ENCODE results near the gene EML4.
"Not testable (repeated sequence)": the region's sequence is repeated elsewhere in the genome, so short reads cannot be mapped to it uniquely, and the experiment has no call there.

Gene EML4, protein sequence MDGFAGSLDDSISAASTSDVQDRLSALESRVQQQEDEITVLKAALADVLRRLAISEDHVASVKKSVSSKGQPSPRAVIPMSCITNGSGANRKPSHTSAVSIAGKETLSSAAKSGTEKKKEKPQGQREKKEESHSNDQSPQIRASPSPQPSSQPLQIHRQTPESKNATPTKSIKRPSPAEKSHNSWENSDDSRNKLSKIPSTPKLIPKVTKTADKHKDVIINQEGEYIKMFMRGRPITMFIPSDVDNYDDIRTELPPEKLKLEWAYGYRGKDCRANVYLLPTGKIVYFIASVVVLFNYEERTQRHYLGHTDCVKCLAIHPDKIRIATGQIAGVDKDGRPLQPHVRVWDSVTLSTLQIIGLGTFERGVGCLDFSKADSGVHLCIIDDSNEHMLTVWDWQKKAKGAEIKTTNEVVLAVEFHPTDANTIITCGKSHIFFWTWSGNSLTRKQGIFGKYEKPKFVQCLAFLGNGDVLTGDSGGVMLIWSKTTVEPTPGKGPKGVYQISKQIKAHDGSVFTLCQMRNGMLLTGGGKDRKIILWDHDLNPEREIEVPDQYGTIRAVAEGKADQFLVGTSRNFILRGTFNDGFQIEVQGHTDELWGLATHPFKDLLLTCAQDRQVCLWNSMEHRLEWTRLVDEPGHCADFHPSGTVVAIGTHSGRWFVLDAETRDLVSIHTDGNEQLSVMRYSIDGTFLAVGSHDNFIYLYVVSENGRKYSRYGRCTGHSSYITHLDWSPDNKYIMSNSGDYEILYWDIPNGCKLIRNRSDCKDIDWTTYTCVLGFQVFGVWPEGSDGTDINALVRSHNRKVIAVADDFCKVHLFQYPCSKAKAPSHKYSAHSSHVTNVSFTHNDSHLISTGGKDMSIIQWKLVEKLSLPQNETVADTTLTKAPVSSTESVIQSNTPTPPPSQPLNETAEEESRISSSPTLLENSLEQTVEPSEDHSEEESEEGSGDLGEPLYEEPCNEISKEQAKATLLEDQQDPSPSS

DNA sequence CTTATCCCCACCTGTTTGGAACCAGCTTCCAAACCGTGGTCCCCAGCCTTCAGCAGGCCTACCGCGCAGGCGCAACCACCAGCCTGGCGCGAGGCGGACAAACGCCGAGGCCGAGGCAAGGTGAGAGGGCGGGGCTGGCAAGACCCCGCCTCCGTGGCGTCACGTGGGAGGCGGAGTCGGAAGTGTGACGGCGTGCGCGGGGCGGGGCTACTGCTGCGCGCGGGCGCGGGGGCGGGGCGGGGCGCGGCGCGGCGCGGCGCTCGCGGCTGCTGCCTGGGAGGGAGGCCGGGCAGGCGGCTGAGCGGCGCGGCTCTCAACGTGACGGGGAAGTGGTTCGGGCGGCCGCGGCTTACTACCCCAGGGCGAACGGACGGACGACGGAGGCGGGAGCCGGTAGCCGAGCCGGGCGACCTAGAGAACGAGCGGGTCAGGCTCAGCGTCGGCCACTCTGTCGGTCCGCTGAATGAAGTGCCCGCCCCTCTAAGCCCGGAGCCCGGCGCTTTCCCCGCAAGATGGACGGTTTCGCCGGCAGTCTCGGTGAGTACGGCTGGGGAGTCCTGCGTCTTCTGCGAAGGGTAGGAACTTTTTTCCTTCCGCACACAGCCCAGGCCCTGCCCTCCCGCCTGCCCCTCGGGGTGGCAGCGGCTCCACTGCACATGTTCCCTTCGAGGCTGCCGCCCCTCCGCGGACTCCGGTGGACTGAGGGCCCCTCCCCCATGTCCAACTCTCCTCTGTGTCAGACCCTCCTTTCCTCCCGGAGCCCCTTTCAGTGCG, at the start of gene EML4:
EML4 (plus strand) TSS at position 254 of the 774 bp plus-strand sequence; CDS start at position 513, 259 bp downstream.
- DNase-seq, result peak; percentile 82

- DNase-seq, result no peak
Measured at GRCh38 chr2:42123426-42123825, 45.7 kb upstream of the EML4 start.

DNA sequence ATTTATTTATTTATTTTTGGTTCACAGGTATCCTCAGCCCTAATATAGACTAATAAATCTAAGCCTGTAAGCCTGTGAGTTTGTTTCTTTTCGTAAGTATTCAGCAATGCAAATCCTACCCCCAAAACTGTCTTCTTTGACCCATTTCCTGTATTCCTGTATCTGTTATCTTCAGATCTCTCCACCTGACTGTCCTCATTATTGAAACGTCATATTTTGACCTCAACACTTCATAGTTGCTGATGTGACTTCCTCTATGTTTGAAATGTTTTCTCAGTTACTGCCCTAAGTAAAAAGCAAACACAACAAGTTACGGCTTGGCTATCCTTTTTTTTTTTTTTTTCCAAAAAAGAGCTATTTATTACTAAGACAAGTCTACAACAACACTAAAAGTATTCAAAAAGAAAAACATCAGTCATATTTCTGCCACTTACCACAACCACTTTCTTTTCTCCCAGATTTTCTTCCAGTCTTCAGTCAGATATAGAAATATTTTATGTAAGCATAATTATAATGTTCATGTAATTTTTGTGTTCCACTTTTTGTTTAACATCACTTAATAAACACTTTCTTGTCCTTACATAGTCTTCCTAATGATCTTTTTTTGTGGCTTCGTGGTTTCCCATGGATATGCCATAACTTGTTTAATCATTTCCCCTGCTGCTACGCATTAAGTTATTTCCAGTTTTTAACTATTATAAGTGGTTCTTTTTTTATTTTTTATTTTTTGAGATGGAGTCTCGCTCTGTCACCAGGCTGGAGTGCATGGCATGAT, 45.0 kb upstream of the EML4 start:
- DNase-seq, result no peak

DNA sequence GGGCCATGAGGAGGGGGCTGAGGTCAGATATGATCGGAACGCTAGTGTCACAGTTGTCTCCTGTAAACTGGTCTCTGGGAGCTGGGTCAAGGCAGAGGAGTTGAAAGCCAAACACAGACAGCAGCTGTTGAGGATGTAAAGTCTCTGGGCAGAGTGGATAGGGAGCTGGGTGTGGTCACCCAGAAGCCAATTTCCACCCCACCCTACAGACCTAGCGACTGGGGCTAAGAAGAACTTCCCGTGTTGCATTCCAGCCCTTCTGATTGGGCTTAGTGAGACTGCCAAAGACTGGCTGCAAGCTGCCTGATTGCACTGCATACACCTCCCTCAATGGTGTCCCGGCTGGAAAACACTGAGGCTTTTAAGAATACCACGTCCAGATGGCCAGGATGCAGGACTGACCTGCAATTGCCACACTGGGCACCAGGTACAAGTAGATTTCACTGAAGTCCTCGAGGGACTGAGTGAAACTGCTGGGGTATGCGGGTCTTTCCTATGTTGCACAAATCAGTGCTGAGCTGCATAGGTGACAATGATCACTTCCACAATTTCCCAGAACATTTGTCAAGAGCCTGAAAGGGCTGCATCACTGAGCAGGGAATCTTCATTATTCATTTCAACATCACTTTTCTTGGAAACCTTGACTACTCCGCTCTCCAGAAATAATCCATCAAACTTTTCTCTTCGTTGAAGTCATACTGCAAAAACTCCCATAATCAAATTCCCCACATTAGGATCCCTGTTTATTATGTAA, 43.1 kb upstream of the EML4 start:
- DNase-seq, result no peak

GRCh38 chr2:42126873-42127272, 42.3 kb upstream of the EML4 start:
- not testable (repeated sequence) for DNase-seq

DNA sequence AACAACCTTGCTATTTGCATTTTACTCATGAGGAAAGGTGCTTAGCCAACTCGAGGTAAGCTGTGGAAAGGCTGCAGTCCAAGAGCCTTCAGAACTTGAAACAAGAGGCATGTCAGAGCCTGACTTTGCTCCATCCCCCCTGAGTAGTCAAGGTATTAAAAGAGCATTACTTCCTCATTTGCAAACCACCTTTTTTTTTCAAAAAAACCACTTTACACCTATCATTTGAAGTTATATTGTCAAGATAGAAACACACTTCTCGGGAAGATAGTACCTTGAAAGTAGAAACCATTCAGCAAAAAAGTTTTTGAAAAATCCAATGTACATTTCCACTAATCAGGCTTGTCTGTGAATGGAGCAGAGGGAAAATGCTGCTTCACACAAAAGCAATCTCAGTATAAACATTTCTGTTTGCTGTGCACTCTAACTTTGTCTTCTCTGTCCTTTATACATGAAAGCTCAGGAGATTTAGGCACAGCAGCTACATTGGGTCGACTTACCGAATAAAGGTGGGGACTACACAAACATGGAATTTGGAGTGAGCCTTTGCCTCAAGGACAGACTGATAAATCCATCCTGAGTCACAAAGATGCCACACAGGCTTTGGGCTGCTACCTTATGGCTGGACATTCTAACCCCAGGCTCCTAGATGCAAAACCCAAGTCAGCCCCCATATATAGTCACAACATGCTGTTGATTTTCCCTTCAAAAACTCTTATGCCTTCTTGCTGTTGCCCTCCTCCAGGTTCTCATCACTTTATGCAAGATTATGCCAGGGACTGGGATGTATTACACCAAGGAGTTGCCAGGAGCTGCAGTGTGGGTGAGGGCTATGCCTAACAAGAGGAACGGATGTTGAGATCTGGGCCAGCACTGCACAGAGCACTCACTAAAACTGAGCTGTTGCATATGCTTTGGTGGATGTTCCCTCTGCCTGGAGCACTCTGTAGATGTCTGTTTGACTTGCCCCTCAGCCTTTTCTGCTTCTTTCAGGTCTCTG, 41.4 kb upstream of the EML4 start:
- no peak for DNase-seq

DNA sequence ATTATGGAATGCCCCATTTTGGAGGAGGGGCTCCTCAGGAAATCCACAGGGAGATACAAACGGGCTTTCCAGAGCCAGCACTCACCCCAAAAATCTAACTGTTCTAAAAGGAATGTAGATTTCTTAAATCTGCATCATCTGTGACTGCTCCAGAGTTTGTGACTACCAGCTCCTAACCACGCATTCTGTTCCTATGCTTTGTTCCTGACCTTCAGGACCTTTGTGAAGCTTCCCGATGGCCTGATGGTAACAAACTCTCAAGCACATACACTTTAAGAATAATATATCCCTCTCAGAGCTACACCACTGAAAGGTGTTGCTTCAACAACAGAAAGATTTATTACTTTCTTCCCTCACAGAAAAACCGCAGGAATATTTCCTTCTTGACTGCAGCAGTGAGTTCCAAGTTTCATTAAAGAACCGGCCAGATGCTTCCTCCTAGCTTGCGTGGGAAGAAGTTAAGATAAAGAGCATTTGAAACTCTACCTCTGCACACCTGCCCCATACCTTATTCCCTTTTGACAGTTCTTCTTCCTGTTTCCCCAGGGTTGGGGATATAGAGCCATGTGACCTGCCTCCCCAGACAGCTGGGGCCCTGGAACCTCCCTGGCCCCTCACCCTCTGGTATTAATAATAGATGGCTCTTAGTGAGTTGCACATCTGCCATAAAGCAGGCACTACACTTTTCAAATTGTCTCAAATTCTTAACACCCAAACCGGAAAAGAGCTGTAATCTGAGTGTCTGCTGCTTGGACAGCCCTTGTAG, 40.2 kb upstream of the EML4 start:
- DNase-seq, result no peak

- no peak for DNase-seq
Measured at GRCh38 chr2:42129487-42129852, 39.7 kb upstream of the EML4 start.

DNA sequence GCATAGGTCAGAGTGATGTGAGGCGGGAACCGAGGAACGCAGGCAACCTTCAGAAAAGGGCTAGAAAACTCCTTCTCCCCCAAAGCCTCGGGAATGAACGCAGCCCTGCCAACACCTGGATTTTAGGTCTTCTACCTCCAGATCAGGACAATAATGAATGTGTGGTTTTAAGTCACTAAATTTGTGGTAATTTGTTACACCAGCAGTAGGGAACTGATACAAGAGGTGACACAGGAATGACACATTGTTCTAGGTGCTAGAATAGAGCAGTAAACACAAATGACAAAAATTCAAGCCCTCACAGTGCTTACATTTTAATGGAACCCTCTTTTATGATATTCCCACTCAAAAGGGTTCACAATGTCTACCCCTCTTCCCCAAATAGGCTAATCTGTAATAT, 39.2 kb upstream of the EML4 start:
- no peak for DNase-seq

DNA sequence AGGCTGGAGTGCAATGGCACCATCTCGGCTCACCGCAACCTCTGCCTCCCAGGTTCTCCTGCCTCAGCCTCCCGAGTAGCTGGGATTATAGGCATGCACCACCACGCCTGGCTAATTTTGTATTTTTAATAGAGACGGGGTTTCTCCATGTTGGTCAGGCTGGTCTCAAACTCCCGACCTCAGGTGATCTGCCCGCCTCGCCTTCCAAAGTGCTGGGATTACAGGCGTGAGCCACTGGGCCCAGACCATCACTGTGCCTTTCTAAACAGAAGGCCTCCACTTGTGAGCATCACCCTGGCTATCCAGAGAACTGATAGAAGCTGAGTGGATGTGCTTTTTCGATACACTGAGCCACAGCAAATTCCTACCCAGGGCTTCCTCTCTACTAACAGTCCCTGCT, 38.3 kb upstream of the EML4 start:
- not testable (repeated sequence) for DNase-seq

DNA sequence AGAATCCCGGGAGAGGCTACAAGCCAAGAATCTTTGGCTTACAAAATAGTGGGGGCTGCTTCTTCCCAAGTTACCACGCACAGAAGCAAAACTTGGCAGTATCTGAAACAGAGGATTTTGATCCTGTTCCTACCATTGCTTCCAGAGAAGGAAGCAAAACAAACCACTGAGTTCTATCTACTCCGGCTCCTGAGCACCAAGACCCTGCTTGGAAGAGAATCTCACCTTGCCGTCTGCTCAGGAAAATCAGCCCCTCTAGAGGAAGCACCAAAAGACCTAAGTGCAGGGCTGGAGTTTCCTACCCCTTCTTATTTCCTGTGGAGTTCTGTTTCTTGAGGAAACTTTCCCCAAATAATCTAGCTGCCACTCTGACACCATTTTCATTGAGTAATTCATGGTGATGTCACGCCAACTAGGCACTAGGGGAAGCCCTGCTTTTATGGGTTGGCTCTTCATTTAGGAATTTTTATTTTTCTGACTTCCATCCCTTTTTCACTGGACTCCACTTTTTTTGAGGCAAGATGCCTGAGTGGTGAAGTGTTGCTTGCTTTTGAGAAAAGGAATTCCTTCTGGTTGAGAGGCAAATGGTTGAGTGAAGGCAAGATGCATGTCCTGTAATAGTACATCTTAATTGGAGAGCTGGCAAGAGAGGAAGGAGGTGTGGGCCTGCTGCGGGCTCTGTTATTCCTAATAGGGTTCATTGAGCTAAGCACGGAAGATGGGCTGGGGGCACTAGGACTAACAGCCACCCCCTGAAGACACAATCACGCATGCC, 36.8 kb upstream of the EML4 start:
- DNase-seq, result no peak

- peak; percentile 26 for DNase-seq
Measured at GRCh38 chr2:42132966-42133641, 36.0 kb upstream of the EML4 start.

DNA sequence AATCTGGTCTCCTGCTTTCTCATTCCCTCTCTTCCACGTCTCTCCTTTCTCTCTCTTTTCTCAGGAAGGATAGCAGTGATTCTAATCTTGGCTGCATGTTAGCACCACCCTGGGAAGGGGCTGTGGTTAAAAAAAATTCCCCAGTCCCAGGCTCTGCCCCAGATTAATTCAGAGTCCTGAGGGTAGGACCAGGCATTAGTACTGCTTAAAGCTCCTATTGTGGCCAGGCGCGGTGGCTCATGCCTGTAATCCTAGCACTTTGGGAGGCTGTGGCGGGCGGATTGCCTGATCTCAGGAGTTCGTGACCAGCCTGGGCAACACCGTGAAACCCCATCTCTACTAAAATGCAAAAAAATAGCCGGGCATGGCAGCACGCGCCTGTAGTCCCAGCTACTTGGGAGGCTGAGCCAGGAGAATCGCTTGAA, 35.4 kb upstream of the EML4 start:
- no peak for DNase-seq

GRCh38 chr2:42134401-42134932, 34.7 kb upstream of the EML4 start:
- DNase-seq, result not testable (repeated sequence)

GRCh38 chr2:42135381-42136312, 33.5 kb upstream of the EML4 start:
- DNase-seq, result no peak

DNA sequence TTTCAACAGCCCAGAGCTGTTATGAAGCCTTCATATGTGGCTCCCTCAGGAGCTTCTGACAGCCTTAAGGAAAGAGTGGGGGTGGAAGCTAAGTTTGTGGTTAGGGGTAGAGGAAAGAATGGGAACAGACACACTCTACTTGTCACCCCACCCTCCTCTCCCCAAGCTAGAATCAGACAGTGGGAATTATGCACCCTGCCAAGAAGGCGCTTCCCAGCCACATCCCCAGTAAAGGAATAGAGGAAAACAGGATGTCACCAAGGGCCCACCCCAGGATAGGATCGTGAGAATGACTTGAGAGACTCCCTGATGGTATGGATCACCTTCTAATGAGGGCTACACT, 32.4 kb upstream of the EML4 start:
- no peak for DNase-seq
